Brain microvascular endothelial cell (primary cell): ENCODE data around the gene TMEM98.

Experiments used
- DNase-seq: peaks from one replicate; pipeline ENCODE4 v3.0.0-alpha.2; 2020
- H3K27ac ChIP-seq: fragments of 250-450 bp; sonication (Bioruptor Pico); 2 replicates; pipeline ENCODE4 v1.5.1; 2020; ENCODE audit warnings: mild to moderate bottlenecking, moderate library complexity
- H3K27me3 ChIP-seq: fragments of 250-450 bp; sonication (Bioruptor Pico); replicated peaks from 2 replicates; pipeline ENCODE4 v1.5.1; 2020; ENCODE audit warnings: mild to moderate bottlenecking
- H3K36me3 ChIP-seq: fragments of 250-450 bp; sonication (Bioruptor Pico); replicated peaks from 2 replicates; pipeline ENCODE4 v1.5.1; 2020; ENCODE audit warnings: mild to moderate bottlenecking
- H3K4me3 ChIP-seq: 2 replicates; pipeline ENCODE4 v1.5.1; 2011; ENCODE audit warnings: low read depth, mild to moderate bottlenecking, control low read depth, low read length, moderate library complexity
- CTCF ChIP-seq: IDR thresholded peaks from 2 replicates; pipeline ENCODE4 v1.5.1; 2011; ENCODE audit warnings: low read depth, mild to moderate bottlenecking, moderate library complexity, low read length, control low read depth, inconsistent platforms; ENCODE audit errors: missing control alignments
- in situ Hi-C: cut with HindIII; loops from 2 replicates; pipeline ENCODE4 v1.10.0; 2017; ENCODE audit warnings: low sequenced_read_pairs, low pct_ligation_motif_present

The TMEM98 gene

GRCh38 chr17:32927724-32928585 lies at the start of gene TMEM98:
Gene TMEM98, plus strand, starts transcription at chr17:32928153. Its CDS starts 3,376 bp downstream, at chr17:32931529.
- no peak for DNase-seq
- in situ Hi-C loops = no loop called here
- H3K27ac ChIP-seq = peak within 1 kb of the TSS; percentile 31
- H3K36me3 ChIP-seq = peaks cover 9% of the 10 kb centered on the region
- no peak for TF ChIP-seq CTCF
- H3K4me3 ChIP-seq = peak within 1 kb of the TSS; percentile 69
- no peaks in the 10 kb centered on the region for H3K27me3 ChIP-seq

GRCh38 chr17:32878211-32878610 lies 49.7 kb upstream of the TMEM98 start:
- TF ChIP-seq CTCF = no peak
- H3K27ac ChIP-seq = no peak overlapping the region
- in situ Hi-C loops = no loop called here
- no peaks in the 10 kb centered on the region for H3K27me3 ChIP-seq
- H3K36me3 ChIP-seq = no peaks in the 10 kb centered on the region
- DNase-seq = no peak
- no peak overlapping the region for H3K4me3 ChIP-seq

- in situ Hi-C loops = no loop called here
Observed at GRCh38 chr17:32879134-32879533, 48.8 kb upstream of the TMEM98 start.

GRCh38 chr17:32880671-32881453 lies 47.1 kb upstream of the TMEM98 start:
- TF ChIP-seq CTCF = no peak
- no peak for DNase-seq
- in situ Hi-C loops = no loop called here
- Histone ChIP-seq H3K27me3 (no peaks in the 10 kb centered on the region), H3K36me3 (no peaks in the 10 kb centered on the region), H3K27ac (no peak overlapping the region), H3K4me3 (no peak overlapping the region)

More at GRCh38 chr17:32879134-32879533, 48.8 kb upstream of the TMEM98 start:
- no peak for TF ChIP-seq CTCF
- no peak overlapping the region for H3K4me3 ChIP-seq
- H3K27ac ChIP-seq = no peak overlapping the region
- no peak for DNase-seq
- no peaks in the 10 kb centered on the region for H3K27me3 ChIP-seq
- H3K36me3 ChIP-seq = no peaks in the 10 kb centered on the region

GRCh38 chr17:32882029-32882428 lies 45.9 kb upstream of the TMEM98 start:
- no peaks in the 10 kb centered on the region for H3K36me3 ChIP-seq
- H3K4me3 ChIP-seq = no peak overlapping the region
- H3K27ac ChIP-seq = no peak overlapping the region
- no peak for TF ChIP-seq CTCF
- H3K27me3 ChIP-seq = no peaks in the 10 kb centered on the region
- in situ Hi-C loops = no loop called here
- DNase-seq = no peak
